Neuronal stem cell (in vitro differentiated cells): ENCODE results near the gene GPR179.

Experiments used
- DNase-seq: peaks from one replicate; pipeline ENCODE4 v3.0.0-alpha.2; 2013; ENCODE audit warnings: low spot score
- H2AFZ ChIP-seq: one replicate; pipeline ENCODE4 v1.6.1; 2013; ENCODE audit warnings: mild to moderate bottlenecking, low read length, inconsistent platforms
- H2AK5ac ChIP-seq: 2 replicates; pipeline ENCODE4 v1.6.1; 2013; ENCODE audit warnings: low read depth, mild to moderate bottlenecking, inconsistent platforms, low read length, moderate library complexity, mixed read lengths
- H2BK120ac ChIP-seq: 2 replicates; pipeline ENCODE4 v1.6.1; 2013; ENCODE audit warnings: low read depth, mild to moderate bottlenecking, inconsistent platforms, low read length, moderate library complexity, mixed read lengths
- H2BK12ac ChIP-seq: one replicate; pipeline ENCODE4 v1.6.1; 2013; ENCODE audit warnings: low read length, inconsistent platforms
- H2BK15ac ChIP-seq: 2 replicates; pipeline ENCODE4 v1.6.1; 2013; ENCODE audit warnings: mild to moderate bottlenecking, low read length, inconsistent platforms, mixed read lengths
- H2BK5ac ChIP-seq: one replicate; pipeline ENCODE4 v1.6.1; 2013; ENCODE audit warnings: inconsistent platforms, mild to moderate bottlenecking, low read length, moderate library complexity
- H3K14ac ChIP-seq: one replicate; pipeline ENCODE4 v1.6.1; 2013; ENCODE audit warnings: low read length, inconsistent platforms
- H3K18ac ChIP-seq: 2 replicates; pipeline ENCODE4 v1.6.1; 2013; ENCODE audit warnings: low read length, inconsistent platforms
- H3K23ac ChIP-seq: 2 replicates; pipeline ENCODE4 v1.6.1; 2013; ENCODE audit warnings: low read depth, mild to moderate bottlenecking, mixed read lengths, low read length, inconsistent platforms; ENCODE audit not compliant: poor library complexity
- H3K27ac ChIP-seq: replicated peaks from 3 replicates; pipeline ENCODE4 v1.5.1; 2013; ENCODE audit warnings: low read length, inconsistent platforms
- H3K27me3 ChIP-seq, 3 experiments: 2 replicates each; pipeline ENCODE4 v1.6.1; 2013; ENCODE audit warnings: low read length in 3 of 3, mild to moderate bottlenecking in 2 of 3, inconsistent platforms in 1 of 3, low read depth in 1 of 3, mixed read lengths in 1 of 3, moderate library complexity in 1 of 3; ENCODE audit not compliant: control insufficient read depth in 3 of 3, insufficient read depth in 3 of 3
- H3K36me3 ChIP-seq, 2 donors: replicated peaks in 1 of 2; 2 replicates each; pipeline ENCODE4 v1.6.1; 2013; ENCODE audit warnings: low read length in 2 of 2; ENCODE audit not compliant: control insufficient read depth in 2 of 2, insufficient read depth in 2 of 2
- H3K4ac ChIP-seq: 2 replicates; pipeline ENCODE4 v1.6.1; 2013; ENCODE audit warnings: inconsistent platforms, mild to moderate bottlenecking, low read length, moderate library complexity
- H3K4me1 ChIP-seq, 2 donors: 1 replicate in 1 of 2; 2 replicates in 1 of 2; pipeline ENCODE4 v1.6.1; 2013; ENCODE audit warnings: low read length in 2 of 2, low read depth in 1 of 2; ENCODE audit not compliant: control insufficient read depth in 2 of 2, insufficient read depth in 1 of 2
- H3K4me2 ChIP-seq: one replicate; pipeline ENCODE4 v1.6.1; 2013; ENCODE audit warnings: mild to moderate bottlenecking, low read length, inconsistent platforms; ENCODE audit not compliant: insufficient read depth, poor library complexity, severe bottlenecking
- H3K4me3 ChIP-seq, 2 donors: 2 replicates each; pipeline ENCODE4 v1.5.1; 2013; ENCODE audit warnings: low read length in 2 of 2, mild to moderate bottlenecking in 2 of 2, inconsistent platforms in 1 of 2, moderate library complexity in 1 of 2
- H3K79me1 ChIP-seq: one replicate; pipeline ENCODE4 v1.6.1; 2013; ENCODE audit warnings: low read depth, mild to moderate bottlenecking, inconsistent platforms, low read length, moderate library complexity
- H3K9ac ChIP-seq: one replicate; pipeline ENCODE4 v1.6.1; 2013; ENCODE audit warnings: mild to moderate bottlenecking, low read depth, low read length, inconsistent platforms; ENCODE audit not compliant: poor library complexity
- H3K9me3 ChIP-seq, 2 donors: replicated peaks in 1 of 2; 2 replicates each; pipeline versions ENCODE3 to v1.6.1; 2013; ENCODE audit warnings: low read length in 2 of 2, mild to moderate bottlenecking in 2 of 2, inconsistent platforms in 1 of 2, low read depth in 1 of 2, mixed read lengths in 1 of 2, moderate library complexity in 1 of 2; ENCODE audit not compliant: control insufficient read depth in 2 of 2, insufficient read depth in 1 of 2
- H4K8ac ChIP-seq: one replicate; pipeline ENCODE4 v1.6.1; 2013; ENCODE audit warnings: low read depth, mild to moderate bottlenecking, inconsistent platforms, low read length, moderate library complexity
- H4K91ac ChIP-seq: one replicate; pipeline ENCODE4 v1.6.1; 2013; ENCODE audit warnings: low read length, low read depth, mild to moderate bottlenecking, inconsistent platforms; ENCODE audit not compliant: poor library complexity
- WGBS, 2 donors: extraction: QIAGEN DNeasy Blood & Tissue Kit; methylation state at CpG; one replicate each; pipeline ENCODE4 v1.1.7; 2013; ENCODE audit warnings: missing lambda C conversion rate in 2 of 2, mixed read lengths in 1 of 2; ENCODE audit not compliant: insufficient read length in 2 of 2, insufficient replicate concordance in 1 of 2; ENCODE audit errors: extremely low coverage in 2 of 2; 5-methylcytosine and 5-hydroxymethylcytosine counted together

GPR179 gene

GRCh38 chr17:38352245-38353085 lies 8.7 kb upstream of the GPR179 start:
- H2BK120ac ChIP-seq, result peak overlapping the region; percentile 40
- no peaks in the 10 kb centered on the region for H3K9me3 ChIP-seq
- H2AFZ ChIP-seq, result peak overlapping the region; percentile 90
- H3K23ac ChIP-seq, result peak overlapping the region; percentile 73
- H2BK12ac ChIP-seq, result no peak overlapping the region
- H3K36me3 ChIP-seq, result no peaks in the 10 kb centered on the region
- peak overlapping the region; percentile 74 to 85 for H3K4me3 ChIP-seq
- no peak for DNase-seq
- H2BK5ac ChIP-seq, result peak overlapping the region; percentile 39
- H3K18ac ChIP-seq, result peak overlapping the region; percentile 96
- peak overlapping the region; percentile 82 for H3K4me2 ChIP-seq
- peaks cover 7% of the 10 kb centered on the region for H3K79me1 ChIP-seq
- H3K4me1 ChIP-seq, result peaks cover 12 to 13% of the 10 kb centered on the region in 2 donors
- H3K14ac ChIP-seq, result peak overlapping the region; percentile 90
- H4K91ac ChIP-seq, result no peak overlapping the region
- peak overlapping the region; percentile 94 for H2AK5ac ChIP-seq
- H2BK15ac ChIP-seq, result peak overlapping the region; percentile 67
- H3K27ac ChIP-seq, result no peak overlapping the region
- WGBS, 2 donors, result no CpG with 5 or more reads among the region's 72 CpGs
- H3K4ac ChIP-seq, result no peak overlapping the region
- H3K27me3 ChIP-seq, result no peaks in the 10 kb centered on the region
- H3K9ac ChIP-seq, result peak overlapping the region; percentile 95
- H4K8ac ChIP-seq, result no peak overlapping the region

GRCh38 chr17:38351412-38352222 lies 7.9 kb upstream of the GPR179 start, which contains the start of gene SOCS7:
TSS of gene SOCS7 (plus strand) at chr17:38351844. CDS start at chr17:38352053, 209 bp downstream.
- Histone ChIP-seq H3K4me2 (peak within 1 kb of the TSS; percentile 82), H3K9me3 (no peaks in the 10 kb centered on the region), H3K79me1 (peaks cover 7% of the 10 kb centered on the region), H3K4me1 (peaks cover 12 to 13% of the 10 kb centered on the region in 2 donors), H2BK5ac (peak within 1 kb of the TSS; percentile 39), H3K14ac (peak within 1 kb of the TSS; percentile 90), H3K4ac (no peak within 1 kb of the TSS), H2AFZ (peak within 1 kb of the TSS; percentile 90), H3K9ac (peak within 1 kb of the TSS; percentile 94), H2BK15ac (peak within 1 kb of the TSS; percentile 67), H3K4me3 (peak within 1 kb of the TSS; percentile 74 to 85), H3K23ac (peak within 1 kb of the TSS; percentile 73), H3K27me3 (no peaks in the 10 kb centered on the region), H2AK5ac (peak within 1 kb of the TSS; percentile 94), H2BK120ac (peak within 1 kb of the TSS; percentile 40), H4K91ac (no peak within 1 kb of the TSS), H3K27ac (peak within 1 kb of the TSS; percentile 23), H3K18ac (peak within 1 kb of the TSS; percentile 96), H3K36me3 (no peaks in the 10 kb centered on the region), H2BK12ac (no peak within 1 kb of the TSS), H4K8ac (peak within 1 kb of the TSS; percentile 17)
- peak; percentile 90 for DNase-seq
- no CpG with 5 or more reads among the region's 84 CpGs for WGBS, 2 donors

DNA sequence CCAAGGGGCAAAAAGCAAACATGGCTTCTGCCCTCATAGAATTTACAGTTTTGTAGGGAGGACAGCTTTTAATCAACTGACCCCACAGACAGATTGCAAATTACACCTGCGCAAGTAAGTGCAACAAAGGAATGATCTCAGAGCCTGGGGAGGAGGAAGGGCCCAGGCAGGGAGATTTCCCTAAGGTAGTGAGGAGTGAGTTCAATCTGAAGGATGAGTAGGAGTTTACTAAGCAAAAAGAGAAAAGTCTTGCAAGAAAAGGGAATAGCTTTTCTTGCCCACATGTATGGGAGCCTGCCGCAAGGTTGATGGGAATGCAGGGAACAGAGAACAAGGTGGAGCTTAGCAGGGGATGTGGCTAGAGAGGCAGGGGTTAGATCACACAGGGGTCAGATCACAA lies 6.3 kb upstream of the GPR179 start:
- H2AK5ac ChIP-seq, result no peak overlapping the region
- no peak overlapping the region for H3K4ac ChIP-seq
- H3K27ac ChIP-seq, result no peak overlapping the region
- peaks cover 7% of the 10 kb centered on the region for H3K79me1 ChIP-seq
- WGBS, 2 donors, result no CpG with 5 or more reads among the region's 2 CpGs
- no peak overlapping the region for H2BK120ac ChIP-seq
- no peak overlapping the region for H3K18ac ChIP-seq
- H3K36me3 ChIP-seq, result no peaks in the 10 kb centered on the region
- no peak overlapping the region for H3K14ac ChIP-seq
- H4K91ac ChIP-seq, result no peak overlapping the region
- peak overlapping the region; percentile 15 for H2AFZ ChIP-seq
- no peak overlapping the region for H3K4me2 ChIP-seq
- no peak overlapping the region for H4K8ac ChIP-seq
- H3K27me3 ChIP-seq, result no peaks in the 10 kb centered on the region
- peaks cover 12 to 13% of the 10 kb centered on the region in 2 donors for H3K4me1 ChIP-seq
- H2BK12ac ChIP-seq, result no peak overlapping the region
- H3K23ac ChIP-seq, result no peak overlapping the region
- H3K9me3 ChIP-seq, result no peaks in the 10 kb centered on the region
- no peak overlapping the region for H3K4me3 ChIP-seq
- no peak overlapping the region for H3K9ac ChIP-seq
- no peak overlapping the region for H2BK15ac ChIP-seq
- no peak overlapping the region for H2BK5ac ChIP-seq
- DNase-seq, result no peak
